D341Med (cell line): ENCODE data around the gene RPS6KA1.
"Not testable (repeated sequence)": the region's sequence is repeated elsewhere in the genome, so short reads cannot be mapped to it uniquely, and the experiment has no call there.

Experiments used
- DNase-seq: peaks from one replicate; pipeline ENCODE4 v3.0.0; 2012; ENCODE audit warnings: low spot score

RPS6KA1 gene

DNA sequence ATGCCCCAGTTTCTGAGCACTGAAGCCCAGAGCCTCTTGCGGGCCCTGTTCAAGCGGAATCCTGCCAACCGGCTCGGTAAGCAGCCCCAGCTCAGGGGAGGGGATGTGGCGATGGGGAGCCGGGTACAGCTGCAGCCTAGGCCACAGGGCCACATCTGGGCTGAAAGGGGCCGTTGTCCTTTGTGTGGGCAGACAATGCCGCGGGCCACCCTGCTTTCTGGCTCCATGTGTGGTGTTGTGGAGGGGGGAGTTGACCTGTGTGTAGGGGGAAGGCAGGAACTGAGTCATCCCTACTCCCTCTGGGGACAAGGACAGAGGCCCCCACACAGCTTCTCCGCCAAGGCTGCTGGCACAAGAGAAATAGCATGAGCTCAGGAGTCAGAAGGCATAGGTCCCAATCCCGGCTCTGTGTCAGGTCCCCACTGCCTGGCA lies 26.0 kb downstream of the RPS6KA1 start:
- no peak for DNase-seq

GRCh38 chr1:26556111-26556510 lies 26.6 kb downstream of the RPS6KA1 start:
- DNase-seq = no peak

DNA sequence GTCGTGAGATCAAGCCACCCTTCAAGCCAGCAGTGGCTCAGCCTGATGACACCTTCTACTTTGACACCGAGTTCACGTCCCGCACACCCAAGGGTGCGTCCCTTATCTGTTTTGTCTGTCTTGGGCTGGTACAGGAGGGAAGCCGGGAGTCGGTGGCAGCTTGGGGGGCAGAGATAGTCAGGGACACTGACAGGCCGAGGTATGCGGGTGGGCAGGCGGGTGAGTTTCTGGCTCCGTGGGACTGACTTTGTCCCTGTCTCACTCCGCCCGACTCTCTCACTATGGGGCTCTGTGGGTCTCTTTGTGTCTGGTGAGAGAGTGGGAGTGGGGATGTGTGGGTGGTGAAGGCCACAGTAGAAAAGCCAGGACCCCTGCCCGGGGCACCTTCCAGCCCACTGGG lies 27.4 kb downstream of the RPS6KA1 start:
- DNase-seq = no peak

GRCh38 chr1:26558685-26559048 lies 29.1 kb downstream of the RPS6KA1 start:
- no peak for DNase-seq

- no peak for DNase-seq
Observed at GRCh38 chr1:26560403-26560780, 30.8 kb downstream of the RPS6KA1 start.

GRCh38 chr1:26570287-26570686 lies 40.7 kb downstream of the RPS6KA1 start:
- DNase-seq = no peak

- DNase-seq = peak; percentile 5
Observed at GRCh38 chr1:26571381-26571780, 41.8 kb downstream of the RPS6KA1 start.

- DNase-seq = no peak
Observed at GRCh38 chr1:26574018-26574417, 44.5 kb downstream of the RPS6KA1 start.

DNA sequence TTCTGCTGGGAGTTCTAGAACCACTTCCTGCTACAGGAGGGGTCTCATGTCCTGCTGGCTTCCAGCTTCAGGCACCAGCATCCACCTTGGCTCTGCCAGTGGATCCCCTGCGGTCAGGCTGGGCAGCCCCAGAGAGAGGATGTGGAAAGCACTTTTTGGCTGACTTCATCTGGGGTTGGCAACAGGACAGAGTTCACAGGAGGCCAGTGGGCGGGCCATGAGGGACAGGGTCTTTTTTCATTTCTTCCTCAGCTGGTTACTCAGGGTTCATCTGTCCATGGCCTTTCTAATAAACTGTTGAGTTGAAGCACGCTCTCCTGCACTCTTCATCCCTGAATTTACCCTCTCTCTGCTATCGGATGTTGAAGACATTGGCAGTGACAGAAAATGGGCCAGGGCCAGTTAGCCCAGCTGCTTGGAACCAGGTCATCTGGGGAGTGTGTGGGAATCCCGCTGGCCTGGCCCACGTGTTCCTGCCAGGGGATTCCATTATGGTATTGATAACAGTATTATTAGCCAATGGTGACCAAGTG lies 45.2 kb downstream of the RPS6KA1 start:
- no peak for DNase-seq

- DNase-seq = no peak
Observed at GRCh38 chr1:26575348-26575747, 45.8 kb downstream of the RPS6KA1 start.

DNA sequence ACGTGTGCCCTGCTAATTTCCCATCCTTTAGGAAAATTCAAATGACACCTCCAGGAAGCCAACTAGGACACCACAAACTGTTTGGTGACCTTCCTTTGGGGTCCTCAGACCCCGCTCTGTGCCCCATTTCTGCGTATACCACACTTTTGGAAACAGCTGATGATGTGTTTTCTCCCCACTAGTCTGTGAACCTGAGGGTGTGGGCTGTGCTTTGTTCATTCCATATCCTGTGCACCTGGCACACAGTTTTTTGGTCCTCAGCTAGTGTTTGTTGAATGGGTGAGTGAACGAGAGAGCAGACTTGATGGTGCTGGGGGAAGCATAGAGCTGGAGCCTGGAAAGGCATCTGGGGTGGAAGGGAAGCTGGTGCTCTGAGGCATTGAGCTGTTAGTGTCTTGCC lies 48.6 kb downstream of the RPS6KA1 start:
- no peak for DNase-seq

GRCh38 chr1:26579681-26580111 lies 50.1 kb downstream of the RPS6KA1 start:
- DNase-seq = no peak

DNA sequence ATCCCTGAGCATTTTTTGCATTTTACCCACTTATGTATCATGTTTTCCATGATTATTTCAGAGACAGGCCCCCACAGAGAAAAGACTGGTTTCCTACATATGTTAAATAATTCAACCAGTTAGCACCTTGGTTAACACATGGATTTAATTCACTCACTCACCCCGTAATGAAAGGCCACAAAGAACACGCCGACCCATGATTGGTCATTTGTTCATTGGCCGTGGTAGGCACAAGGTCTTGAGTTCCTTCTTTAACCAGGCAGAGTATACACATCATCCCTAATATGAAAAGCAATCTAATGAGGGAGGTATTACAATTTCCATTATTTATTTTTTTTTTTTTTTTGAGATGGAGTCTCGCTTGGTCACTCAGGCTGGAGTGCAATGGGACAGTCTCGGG lies 50.6 kb downstream of the RPS6KA1 start:
- DNase-seq = no peak

- no peak for DNase-seq
Observed at GRCh38 chr1:26581287-26581651, 51.7 kb downstream of the RPS6KA1 start.

- no peak for DNase-seq
Observed at GRCh38 chr1:26582053-26582835, 52.7 kb downstream of the RPS6KA1 start.

GRCh38 chr1:26582836-26583460 lies 53.4 kb downstream of the RPS6KA1 start:
- no peak for DNase-seq

- peak; percentile 62 for DNase-seq
Observed at GRCh38 chr1:26583646-26584485, 54.3 kb downstream of the RPS6KA1 start.

DNA sequence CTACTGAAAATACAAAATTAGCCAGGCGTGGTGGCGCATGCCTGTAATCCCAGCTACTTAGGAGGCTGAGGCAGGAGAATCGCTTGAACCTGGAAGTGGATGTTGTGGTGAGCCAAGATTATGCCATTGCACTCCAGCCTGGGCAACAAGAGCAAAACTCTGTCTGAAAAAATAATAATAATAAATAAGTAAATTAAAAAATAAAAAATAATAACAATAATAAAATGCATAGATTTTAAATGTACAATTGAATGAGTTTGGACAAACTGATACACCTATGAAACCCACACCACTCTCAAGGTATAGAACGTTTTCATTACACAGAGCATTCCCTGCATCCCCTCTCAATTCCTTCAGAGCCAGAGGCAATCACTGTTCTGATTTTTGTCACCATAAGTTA lies 55.0 kb downstream of the RPS6KA1 start:
- not testable (repeated sequence) for DNase-seq

DNA sequence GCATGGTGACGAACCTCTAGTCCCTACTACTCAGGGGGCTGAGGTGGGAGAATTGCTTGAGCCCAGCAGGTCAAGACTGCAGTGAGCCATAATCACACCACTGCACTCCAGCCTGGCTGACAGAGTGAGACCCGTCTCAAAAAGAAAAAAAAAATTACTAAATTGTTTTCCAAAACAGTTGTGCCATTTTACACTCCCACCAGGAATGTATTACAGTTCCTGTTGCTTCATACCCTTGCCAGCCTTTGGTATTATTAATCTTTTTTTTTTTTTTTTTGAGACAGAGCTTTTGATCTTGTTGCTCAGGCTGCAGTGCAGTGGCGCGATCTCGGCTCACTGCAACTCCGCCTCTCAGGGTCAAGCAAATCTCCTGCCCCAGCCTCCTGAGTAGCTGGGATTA lies 55.9 kb downstream of the RPS6KA1 start:
- no peak for DNase-seq

DNA sequence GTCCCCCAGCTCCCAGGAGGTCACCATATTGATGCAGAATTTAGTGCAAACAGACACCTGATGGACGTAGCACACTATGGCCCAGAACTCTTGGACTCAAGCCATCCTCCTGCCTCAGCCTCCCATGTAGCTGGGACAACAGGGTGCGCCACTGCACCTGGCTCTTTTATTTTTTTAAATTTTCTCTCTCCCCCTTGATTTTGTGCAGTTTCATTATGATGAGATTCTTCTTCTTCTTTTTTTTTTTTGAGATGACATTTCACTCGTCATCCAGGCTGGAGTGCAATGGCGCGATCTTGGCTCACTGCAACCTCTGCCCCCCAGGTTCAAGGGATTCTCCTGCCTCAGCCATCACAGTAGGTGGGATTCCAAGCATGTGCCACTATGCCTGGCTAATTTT lies 63.8 kb downstream of the RPS6KA1 start:
- DNase-seq = no peak

DNA sequence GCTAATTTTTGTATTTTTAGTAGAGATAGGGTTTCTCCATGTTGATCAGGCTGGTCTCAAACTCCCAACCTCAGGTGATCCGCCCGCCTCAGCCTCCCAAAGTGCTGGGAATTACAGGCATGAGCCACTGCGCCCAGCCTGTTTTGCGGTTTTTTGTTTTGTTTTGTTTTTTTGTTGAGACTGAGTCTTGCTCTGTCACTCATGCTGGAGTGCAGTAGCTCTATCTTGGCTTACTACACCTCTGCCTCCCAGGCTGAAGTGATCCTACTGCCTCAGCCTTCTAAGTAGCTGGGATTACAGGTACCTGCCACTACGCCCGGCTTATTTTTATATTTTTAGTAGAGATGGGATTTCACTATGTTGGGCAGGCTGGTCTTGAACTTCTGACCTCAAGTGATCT lies 65.0 kb downstream of the RPS6KA1 start:
- not testable (repeated sequence) for DNase-seq

- DNase-seq = no peak
Observed at GRCh38 chr1:26597629-26598039, 68.1 kb downstream of the RPS6KA1 start.

GRCh38 chr1:26598890-26599289 lies 69.3 kb downstream of the RPS6KA1 start:
- DNase-seq = no peak
